Activated naive CD8-positive, alpha-beta T cell treated with anti-CD3 and anti-CD28 coated beads for 36 hours (primary cell): ENCODE results near the gene CHST12. TPM values are rescaled to one million over a fixed set of nuclear protein-coding genes. Genes with fewer than 3 reads are reported as not detected.
"Not testable (repeated sequence)": the region's sequence is repeated elsewhere in the genome, so short reads cannot be mapped to it uniquely, and the experiment has no call there.

ENCODE experiments used
- DNase-seq: peaks from one replicate; pipeline ENCODE4 v3.0.0; 2021
- H3K27ac Mint-ChIP-seq: one replicate; pipeline ENCODE4 v1.8.0; 2022; ENCODE audit warnings: mild to moderate bottlenecking, moderate library complexity, mixed read lengths
- H3K27me3 Mint-ChIP-seq: one replicate; pipeline ENCODE4 v1.8.0; 2022; ENCODE audit warnings: mild to moderate bottlenecking, mixed read lengths
- H3K36me3 Mint-ChIP-seq: one replicate; pipeline ENCODE4 v1.8.0; 2021; ENCODE audit warnings: mild to moderate bottlenecking, mixed read lengths
- H3K4me1 Mint-ChIP-seq: one replicate; pipeline ENCODE4 v1.8.0; 2021; ENCODE audit warnings: mixed read lengths
- H3K4me3 Mint-ChIP-seq: one replicate; pipeline ENCODE4 v1.8.0; 2022; ENCODE audit warnings: mild to moderate bottlenecking, moderate library complexity, mixed read lengths
- H3K9me3 Mint-ChIP-seq: one replicate; pipeline ENCODE4 v1.8.0; 2022; ENCODE audit warnings: mixed read lengths
- total RNA-seq, 2 experiments: library from RNA; stranded (reverse); gene quantifications; one replicate each; pipeline ENCODE4 v1.2.3, GENCODE V29; 2021

The CHST12 gene
- total RNA-seq, 2 experiments from 2014 or later = 3.1 to 3.2 TPM

DNA sequence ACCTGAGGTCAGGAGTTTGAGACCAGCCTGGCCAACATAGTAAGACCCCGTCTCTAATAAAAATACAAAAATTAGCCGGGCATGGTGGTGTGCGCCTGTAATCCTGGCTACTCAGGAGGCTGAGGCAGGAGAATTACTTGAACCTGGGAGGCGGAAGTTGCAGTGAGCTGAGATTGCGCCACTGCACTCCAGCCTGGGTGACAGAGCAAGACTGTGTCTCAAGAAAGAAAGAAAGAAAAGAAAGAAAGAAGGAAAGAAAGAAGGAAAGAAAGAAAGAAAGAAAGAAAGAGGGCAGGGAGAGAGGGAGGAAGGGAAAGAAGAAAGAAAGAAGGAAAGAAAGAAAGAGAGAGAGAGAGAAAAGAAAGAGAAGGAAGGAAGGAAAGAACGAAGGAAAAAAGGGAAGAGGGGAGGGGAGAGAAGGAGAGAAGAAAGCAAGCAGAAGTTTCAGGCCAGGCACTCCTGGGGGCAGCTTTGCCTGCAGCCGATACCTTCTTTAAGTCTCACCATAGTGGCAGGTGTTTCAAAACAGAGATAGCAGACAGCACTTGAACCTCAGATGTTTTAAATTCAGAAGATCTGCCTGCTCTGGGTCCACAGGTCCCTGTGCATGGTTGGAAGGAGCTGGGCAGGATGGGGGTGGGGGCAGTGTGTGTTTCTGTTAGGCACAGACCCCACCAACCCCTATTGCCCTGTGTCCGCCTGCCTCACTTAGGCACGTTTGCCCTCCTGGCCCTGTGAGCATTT, 66.2 kb downstream of the CHST12 start:
- not testable (repeated sequence) for H3K9me3 Mint-ChIP-seq, H3K36me3 Mint-ChIP-seq, H3K4me3 Mint-ChIP-seq, H3K27ac Mint-ChIP-seq, DNase-seq, H3K4me1 Mint-ChIP-seq
- H3K27me3 Mint-ChIP-seq = peaks cover 16% of the 10 kb centered on the region

DNA sequence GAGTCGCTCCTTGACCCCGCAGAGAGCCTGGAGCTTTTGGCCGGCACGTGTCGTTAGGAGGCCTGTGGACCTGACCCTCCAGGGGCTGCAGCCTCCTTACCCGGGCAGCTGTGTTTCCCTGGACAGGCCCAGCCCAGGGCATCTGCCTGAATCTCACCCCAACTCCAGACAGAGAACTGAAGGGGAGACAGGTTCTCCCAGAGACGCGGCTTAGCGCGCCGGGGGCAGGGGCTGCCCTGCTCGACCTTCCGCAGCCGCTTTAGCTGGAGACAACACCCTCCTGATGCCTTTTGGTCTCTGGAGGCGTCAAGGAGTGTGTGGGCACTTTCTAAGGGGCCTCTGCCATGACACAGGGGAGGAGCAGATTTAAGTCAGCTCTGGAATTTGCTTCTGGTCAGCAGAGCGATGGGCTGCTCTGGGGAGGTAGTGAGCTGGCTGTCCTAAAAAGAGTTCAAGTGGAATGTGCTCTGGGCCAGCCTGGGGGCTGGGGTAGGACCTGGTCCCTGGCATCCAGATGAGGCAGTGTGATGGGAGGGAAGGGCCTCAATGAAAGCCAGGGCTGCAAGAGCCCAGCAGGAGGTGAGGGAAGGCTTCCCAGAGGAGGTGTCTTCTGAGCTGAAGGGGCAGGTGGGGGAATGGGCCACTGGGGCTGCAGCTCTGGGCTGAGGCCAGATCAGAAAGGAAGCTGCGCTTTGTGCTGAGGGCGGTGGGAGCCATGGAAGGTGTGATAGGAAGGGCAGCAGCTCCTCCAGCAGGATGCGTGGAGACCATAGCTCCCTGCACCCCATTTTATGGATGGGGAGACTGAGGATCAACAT, 67.0 kb downstream of the CHST12 start:
- Mint-ChIP-seq H3K9me3 (no peaks in the 10 kb centered on the region), H3K4me3 (no peak overlapping the region), H3K27me3 (peaks cover 16% of the 10 kb centered on the region), H3K4me1 (peaks cover 4% of the 10 kb centered on the region), H3K36me3 (no peaks in the 10 kb centered on the region), H3K27ac (no peak overlapping the region)
- no peak for DNase-seq

GRCh38 chr7:2471022-2471329, 67.6 kb downstream of the CHST12 start:
- DNase-seq = no peak
- H3K9me3 Mint-ChIP-seq = no peaks in the 10 kb centered on the region

GRCh38 chr7:2471396-2471795, 68.0 kb downstream of the CHST12 start:
- H3K4me3 Mint-ChIP-seq = no peak overlapping the region
- no peaks in the 10 kb centered on the region for H3K36me3 Mint-ChIP-seq
- H3K27me3 Mint-ChIP-seq = peaks cover 16% of the 10 kb centered on the region
- H3K27ac Mint-ChIP-seq = no peak overlapping the region
- H3K9me3 Mint-ChIP-seq = no peaks in the 10 kb centered on the region
- peaks cover 4% of the 10 kb centered on the region for H3K4me1 Mint-ChIP-seq
- no peak for DNase-seq

More at GRCh38 chr7:2471022-2471329, 67.6 kb downstream of the CHST12 start:
- peaks cover 4% of the 10 kb centered on the region for H3K4me1 Mint-ChIP-seq
- H3K36me3 Mint-ChIP-seq = no peaks in the 10 kb centered on the region
- no peak overlapping the region for H3K4me3 Mint-ChIP-seq
- H3K27ac Mint-ChIP-seq = no peak overlapping the region
- peaks cover 16% of the 10 kb centered on the region for H3K27me3 Mint-ChIP-seq

DNA sequence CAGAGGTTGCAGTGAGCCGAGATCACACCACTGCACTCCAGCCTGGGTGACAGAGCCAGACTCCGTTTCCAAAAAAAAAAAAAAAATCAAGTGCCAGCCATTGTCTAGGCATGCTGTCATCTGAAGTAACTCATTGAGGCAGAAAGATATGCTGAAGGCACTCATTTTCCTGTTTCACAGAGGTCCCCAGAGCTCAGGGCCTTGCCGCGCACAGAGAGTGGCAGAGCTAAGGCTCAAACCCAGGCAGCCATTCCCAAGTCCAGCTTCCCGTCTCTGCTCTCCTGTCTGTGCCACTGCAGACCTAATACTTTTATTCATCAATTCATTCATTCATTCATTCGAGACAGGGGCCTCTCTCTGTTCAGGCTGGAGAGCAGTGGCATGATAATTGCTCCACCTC, 69.3 kb downstream of the CHST12 start:
- Mint-ChIP-seq H3K4me3 (no peak overlapping the region), H3K36me3 (no peaks in the 10 kb centered on the region), H3K27ac (no peak overlapping the region), H3K9me3 (no peaks in the 10 kb centered on the region), H3K27me3 (peaks cover 16% of the 10 kb centered on the region), H3K4me1 (peaks cover 7% of the 10 kb centered on the region)
- DNase-seq = no peak

DNA sequence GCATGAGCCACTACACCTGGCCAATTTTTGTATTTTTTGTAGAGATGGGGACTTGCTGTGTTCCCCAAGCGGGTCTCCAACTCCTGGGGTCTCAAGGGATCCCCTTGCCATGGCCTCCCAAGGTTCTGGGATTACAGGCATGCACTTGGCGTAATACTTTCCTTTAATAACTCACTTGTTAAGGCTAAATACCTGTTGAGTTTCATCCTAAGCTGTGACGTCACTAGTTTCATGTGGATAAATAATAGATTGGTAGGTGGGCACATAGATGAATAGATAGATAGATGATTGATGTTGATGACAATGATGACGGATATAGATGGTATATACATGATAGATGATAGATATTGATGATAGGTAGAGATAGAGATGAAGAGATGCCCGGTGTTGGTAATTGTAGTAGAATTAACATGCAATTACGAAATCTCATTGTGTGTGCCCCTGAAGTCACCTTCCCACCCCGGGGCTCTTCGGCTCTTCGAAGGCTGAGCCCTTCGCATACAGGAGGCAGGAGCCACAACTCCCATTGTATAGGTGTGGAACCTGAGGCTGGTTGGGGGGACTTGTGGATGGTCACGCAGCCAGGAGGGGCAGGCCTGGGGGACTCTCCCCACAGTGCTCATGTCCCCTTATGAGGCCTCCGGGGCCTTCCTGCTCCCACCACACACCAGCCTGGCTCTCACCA, 70.2 kb downstream of the CHST12 start:
- Mint-ChIP-seq H3K27ac (no peak overlapping the region), H3K27me3 (peaks cover 16% of the 10 kb centered on the region)

GRCh38 chr7:2474224-2474623, 70.8 kb downstream of the CHST12 start:
- no peak for DNase-seq
- peaks cover 11% of the 10 kb centered on the region for H3K27me3 Mint-ChIP-seq
- H3K4me3 Mint-ChIP-seq = no peak overlapping the region
- H3K4me1 Mint-ChIP-seq = peaks cover 3% of the 10 kb centered on the region
- H3K9me3 Mint-ChIP-seq = no peaks in the 10 kb centered on the region
- H3K36me3 Mint-ChIP-seq = no peaks in the 10 kb centered on the region
- H3K27ac Mint-ChIP-seq = no peak overlapping the region

More for the DNA sequence above, 70.2 kb downstream of the CHST12 start:
- Mint-ChIP-seq H3K9me3 (no peaks in the 10 kb centered on the region), H3K36me3 (no peaks in the 10 kb centered on the region), H3K4me1 (peaks cover 7% of the 10 kb centered on the region), H3K4me3 (no peak overlapping the region)
- no peak for DNase-seq

GRCh38 chr7:2474813-2475677, 71.6 kb downstream of the CHST12 start:
- no peak for DNase-seq
- Mint-ChIP-seq H3K27me3 (peaks cover 5% of the 10 kb centered on the region), H3K4me3 (no peak overlapping the region), H3K36me3 (no peaks in the 10 kb centered on the region), H3K27ac (no peak overlapping the region), H3K4me1 (peaks cover 3% of the 10 kb centered on the region), H3K9me3 (no peaks in the 10 kb centered on the region)

DNA sequence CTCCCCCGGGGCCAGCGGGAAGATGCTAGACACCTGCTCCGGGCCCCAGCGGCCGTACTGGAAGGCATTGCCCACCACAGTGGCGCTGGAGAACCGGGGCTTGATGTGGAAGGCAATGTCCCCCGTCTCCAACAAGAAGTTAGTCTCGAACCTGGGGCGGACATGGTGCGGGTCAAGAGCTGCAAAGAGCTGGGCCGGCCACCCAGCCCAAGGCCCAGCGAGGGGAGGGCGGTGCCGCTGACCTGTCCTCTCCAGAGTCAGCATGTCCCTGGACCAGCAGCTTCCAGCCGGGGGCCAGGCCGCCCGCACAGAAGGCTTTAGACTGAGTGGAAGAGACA, 72.2 kb downstream of the CHST12 start:
- peaks cover 3% of the 10 kb centered on the region for H3K4me1 Mint-ChIP-seq
- no peaks in the 10 kb centered on the region for H3K36me3 Mint-ChIP-seq
- no peaks in the 10 kb centered on the region for H3K9me3 Mint-ChIP-seq
- DNase-seq = no peak
- no peak overlapping the region for H3K4me3 Mint-ChIP-seq
- H3K27me3 Mint-ChIP-seq = peaks cover 2% of the 10 kb centered on the region
- no peak overlapping the region for H3K27ac Mint-ChIP-seq

GRCh38 chr7:2476298-2476697, 72.9 kb downstream of the CHST12 start, which contains the start of gene GRIFIN:
Gene GRIFIN, minus strand, starts transcription at chr7:2476398. Its CDS starts 15 bp downstream, at chr7:2476383.
- Mint-ChIP-seq H3K36me3 (no peaks in the 10 kb centered on the region), H3K9me3 (no peaks in the 10 kb centered on the region), H3K27ac (no peak within 1 kb of the TSS), H3K27me3 (no peaks in the 10 kb centered on the region), H3K4me1 (peaks cover 3% of the 10 kb centered on the region), H3K4me3 (no peak within 1 kb of the TSS)
- DNase-seq = no peak

GRCh38 chr7:2476776-2477446, 73.5 kb downstream of the CHST12 start:
- Mint-ChIP-seq H3K27me3 (no peaks in the 10 kb centered on the region), H3K27ac (no peak overlapping the region), H3K36me3 (no peaks in the 10 kb centered on the region), H3K4me1 (peaks cover 3% of the 10 kb centered on the region), H3K9me3 (no peaks in the 10 kb centered on the region), H3K4me3 (no peak overlapping the region)
- DNase-seq = no peak

DNA sequence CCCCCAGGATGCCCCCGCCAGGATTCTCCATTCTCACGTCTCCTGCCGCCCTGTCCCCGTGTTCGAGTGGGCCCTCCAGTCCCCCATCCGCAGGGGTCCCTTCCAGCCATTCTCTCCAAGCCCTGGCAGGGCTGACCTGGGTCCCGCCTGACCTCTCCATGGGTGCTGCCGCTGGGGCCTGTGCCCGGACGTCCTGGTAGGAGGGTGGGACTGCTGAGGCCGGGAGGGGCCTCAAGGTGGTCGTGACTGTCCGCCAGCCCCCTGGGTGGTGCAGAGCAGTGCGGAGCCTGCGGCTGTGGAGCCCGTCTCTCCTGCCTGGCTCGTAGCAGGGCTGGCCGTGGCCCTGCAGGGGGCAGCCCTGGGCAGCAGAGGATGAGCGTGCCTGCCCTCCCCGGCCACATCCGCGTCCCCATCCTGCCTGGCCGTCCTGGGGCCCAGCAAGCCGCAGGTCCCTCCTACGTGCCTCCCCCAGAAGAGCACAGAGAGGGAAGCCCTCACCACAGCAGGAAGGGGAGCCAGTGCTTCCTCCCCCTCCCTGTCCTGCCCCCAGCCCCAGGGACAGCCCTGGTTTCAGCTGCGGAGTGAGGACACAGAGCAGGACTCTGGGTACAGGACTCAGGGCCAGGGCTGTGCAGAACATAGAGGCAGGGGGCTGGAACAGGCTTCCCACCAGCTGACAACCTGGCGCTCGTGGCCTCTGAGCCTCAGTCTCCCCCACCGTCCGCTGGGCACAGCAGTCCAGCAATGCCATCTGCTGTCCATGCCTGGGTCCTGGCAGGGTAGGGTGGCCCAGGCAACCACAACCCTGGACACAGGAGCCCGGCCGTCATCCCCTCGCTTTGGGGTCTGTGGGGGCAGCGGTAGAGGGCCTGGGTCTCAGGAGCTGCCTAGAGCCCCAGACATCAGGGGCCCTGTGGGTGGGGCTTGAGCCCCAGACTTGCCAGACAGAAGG, 74.3 kb downstream of the CHST12 start:
- Mint-ChIP-seq H3K27ac (no peak overlapping the region), H3K4me3 (no peak overlapping the region), H3K9me3 (peaks cover under 1% of the 10 kb centered on the region), H3K36me3 (no peaks in the 10 kb centered on the region), H3K4me1 (peaks cover 3% of the 10 kb centered on the region), H3K27me3 (no peaks in the 10 kb centered on the region)
- DNase-seq = peak; percentile 76

DNA sequence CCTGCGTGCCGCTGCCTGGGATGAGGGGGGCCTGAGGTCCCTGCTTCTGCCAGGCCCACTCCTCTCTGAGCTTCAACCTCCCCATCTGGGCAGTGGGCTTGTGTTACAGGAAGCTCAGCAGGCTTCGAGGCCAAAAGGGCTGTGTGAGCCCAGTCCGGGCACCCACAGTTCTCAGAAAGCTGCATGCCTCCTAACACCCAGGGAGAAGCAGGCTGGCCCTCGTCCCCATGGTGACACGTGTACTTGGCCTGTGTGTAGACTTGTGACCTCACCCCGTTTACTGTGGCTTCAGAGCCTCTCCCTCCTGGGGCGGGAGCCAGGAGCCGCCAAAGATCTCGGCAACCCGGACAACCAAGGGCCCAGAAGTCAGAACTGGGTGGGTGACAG, 75.0 kb downstream of the CHST12 start:
- Mint-ChIP-seq H3K27me3 (no peaks in the 10 kb centered on the region), H3K27ac (no peak overlapping the region), H3K9me3 (peaks cover 3% of the 10 kb centered on the region), H3K36me3 (no peaks in the 10 kb centered on the region), H3K4me3 (no peak overlapping the region), H3K4me1 (peaks cover 3% of the 10 kb centered on the region)
- no peak for DNase-seq
